Esophagus muscularis mucosa (tissue), 4 donors: Measurements from ENCODE around the gene CYB561.

Experiments used
- CTCF ChIP-seq, 3 experiments: fragments of 200-600 bp in 2 of 3; fragments of 450-650 bp in 1 of 3; sonication (generic) in 2 of 3; IDR thresholded peaks; one replicate each; pipeline ENCODE4 v1.5.1; 2017 to 2019; ENCODE audit warnings: antibody characterized with exemption in 3 of 3, mild to moderate bottlenecking in 2 of 3, moderate library complexity in 1 of 3
- EP300 ChIP-seq: sonication (generic); formaldehyde crosslinking; IDR thresholded peaks from one replicate; pipeline ENCODE4 v1.6.1; 2017; ENCODE audit warnings: antibody characterized with exemption
- POLR2A ChIP-seq: fragments of 450-650 bp; IDR thresholded peaks from one replicate; pipeline ENCODE4 v1.6.1; 2017; ENCODE audit warnings: antibody characterized with exemption, moderate library complexity, mild to moderate bottlenecking, low read depth

GRCh38 chr17:63423251-63423950 lies 22.7 kb downstream of the CYB561 start:
- no peak for TF ChIP-seq CTCF (IDR thresholded peaks at IDR 0.05)
- TF ChIP-seq EP300 = no peak
- TF ChIP-seq POLR2A = no peak
